ENCODE data around the gene CBLN1. TPM values are rescaled to one million over a fixed set of nuclear protein-coding genes. Genes with fewer than 3 reads are reported as not detected.

CBLN1 gene
- total and polyA plus RNA-seq, 4 donors = 0.14 to 0.55 (median 0.33) TPM; not detected in 1

GRCh38 chr16:49271363-49271762 lies 10.3 kb downstream of the CBLN1 start:
- 58% methylated on average over 3 of the region's 3 CpGs for WGBS
- no peaks in the 10 kb centered on the region for H3K4me1 ChIP-seq (ENCODE audit: control insufficient read depth in 4 of 4, insufficient read depth in 4 of 4, low read length in 3 of 4)
- no peak for DNase-seq (ENCODE audit: low spot score)

GRCh38 chr16:49269201-49269600 lies 12.4 kb downstream of the CBLN1 start:
- Histone ChIP-seq H3K4me3 (ENCODE audit: low read depth in 1 of 3, low read length in 3 of 3) (no peak overlapping the region), H3K4me1 (ENCODE audit: control insufficient read depth in 4 of 4, insufficient read depth in 4 of 4, low read length in 3 of 4) (no peaks in the 10 kb centered on the region), H3K9me3 (ENCODE audit: control insufficient read depth in 4 of 4, low read length in 3 of 4) (no peaks in the 10 kb centered on the region), H3K27ac (ENCODE audit: low read depth in 1 of 2, low read length in 2 of 2) (no peak overlapping the region), H3K36me3 (ENCODE audit: control insufficient read depth in 4 of 4, insufficient read depth in 3 of 4, low read depth in 1 of 4, low read length in 3 of 4) (no peaks in the 10 kb centered on the region), H3K9ac (ENCODE audit: low read depth in 1 of 2, low read length in 2 of 2) (no peak overlapping the region), H3K27me3 (ENCODE audit: control insufficient read depth in 4 of 4, insufficient read depth in 4 of 4, low read length in 3 of 4) (peaks cover 0 to 19% (median 6%) of the 10 kb centered on the region in 4 donors)
- 53% methylated on average over 3 of the region's 3 CpGs for WGBS
- DNase-seq (ENCODE audit: low spot score) = no peak
- no peak for TF ChIP-seq RAD21 (IDR thresholded peaks at IDR 0.05)
- no peak for TF ChIP-seq CTCF (IDR thresholded peaks at IDR 0.05; ENCODE audit: low read depth, low read length, missing input control)
- no peak for TF ChIP-seq ZBTB33 (IDR thresholded peaks at IDR 0.05)
- no peak for TF ChIP-seq FOXA1 (IDR thresholded peaks at IDR 0.05)
- TF ChIP-seq RXRA (IDR thresholded peaks at IDR 0.05) = no peak
- TF ChIP-seq FOXA2 (IDR thresholded peaks at IDR 0.05) = no peak
- no peak for TF ChIP-seq JUND (IDR thresholded peaks at IDR 0.05)
- no peak for TF ChIP-seq MAX (IDR thresholded peaks at IDR 0.05)
- TF ChIP-seq SP1 (IDR thresholded peaks at IDR 0.05) = no peak

More at GRCh38 chr16:49271363-49271762, 10.3 kb downstream of the CBLN1 start:
- H3K36me3 ChIP-seq (ENCODE audit: control insufficient read depth in 4 of 4, insufficient read depth in 3 of 4, low read depth in 1 of 4, low read length in 3 of 4) = no peaks in the 10 kb centered on the region
- no peaks in the 10 kb centered on the region for H3K9me3 ChIP-seq (ENCODE audit: control insufficient read depth in 4 of 4, low read length in 3 of 4)
- H3K9ac ChIP-seq (ENCODE audit: low read depth in 1 of 2, low read length in 2 of 2) = no peak overlapping the region
- no peak overlapping the region for H3K4me3 ChIP-seq (ENCODE audit: low read depth in 1 of 3, low read length in 3 of 3)
- H3K27me3 ChIP-seq (ENCODE audit: control insufficient read depth in 4 of 4, insufficient read depth in 4 of 4, low read length in 3 of 4) = peaks cover 0 to 18% (median 13%) of the 10 kb centered on the region in 4 donors
- TF ChIP-seq YY1 (IDR thresholded peaks at IDR 0.05) (no peak), HNF4A (conservative IDR thresholded peaks at IDR 0.05) (no peak), CTCF (IDR thresholded peaks at IDR 0.05; ENCODE audit: low read depth, low read length, missing input control) (no peak), RXRA (IDR thresholded peaks at IDR 0.05) (no peak), JUND (IDR thresholded peaks at IDR 0.05) (no peak), ZBTB33 (IDR thresholded peaks at IDR 0.05) (no peak), EGR1 (IDR thresholded peaks at IDR 0.05; ENCODE audit: low read depth in 2 of 2) (no peak), SP1 (IDR thresholded peaks at IDR 0.05) (no peak), ATF3 (IDR thresholded peaks at IDR 0.05) (no peak), RAD21 (IDR thresholded peaks at IDR 0.05) (no peak), TAF1 (conservative IDR thresholded peaks at IDR 0.05) (no peak), FOXA1 (IDR thresholded peaks at IDR 0.05) (no peak), FOXA2 (IDR thresholded peaks at IDR 0.05) (no peak)
- H3K27ac ChIP-seq (ENCODE audit: low read depth in 1 of 2, low read length in 2 of 2) = no peak overlapping the region

All from liver (tissue), 9 donors.